H9 (cell line): Measurements from ENCODE around the gene CXorf65. TPM values are rescaled to one million over a fixed set of nuclear protein-coding genes. Genes with fewer than 3 reads are reported as not detected.

Experiments
- DNase-seq: peaks from one replicate; pipeline ENCODE4 v3.0.0-alpha.2; 2017
- H2AFZ ChIP-seq: one replicate; pipeline ENCODE4 v1.6.1; 2013; ENCODE audit warnings: mild to moderate bottlenecking, low read length, control low read depth, moderate library complexity
- H2AK5ac ChIP-seq: 2 replicates; pipeline ENCODE4 v1.6.1; 2013; ENCODE audit warnings: low read length, control low read depth, mixed read lengths; ENCODE audit not compliant: insufficient read length
- H2BK120ac ChIP-seq: one replicate; pipeline ENCODE4 v1.6.1; 2013; ENCODE audit warnings: low read depth, mild to moderate bottlenecking, low read length, control low read depth, inconsistent platforms; ENCODE audit not compliant: poor library complexity, severe bottlenecking
- H2BK12ac ChIP-seq: 2 replicates; pipeline ENCODE4 v1.6.1; 2013; ENCODE audit warnings: low read length, control low read depth, mixed read lengths, low read depth; ENCODE audit not compliant: insufficient read length
- H2BK15ac ChIP-seq: 2 replicates; pipeline ENCODE4 v1.6.1; 2013; ENCODE audit warnings: low read depth, low read length, control low read depth
- H2BK20ac ChIP-seq: one replicate; pipeline ENCODE4 v1.6.1; 2013; ENCODE audit warnings: low read depth, mild to moderate bottlenecking, low read length, control low read depth, inconsistent platforms; ENCODE audit not compliant: poor library complexity, severe bottlenecking
- H2BK5ac ChIP-seq: 2 replicates; pipeline ENCODE4 v1.6.1; 2013; ENCODE audit warnings: low read length, control low read depth, mixed read lengths; ENCODE audit not compliant: insufficient read length
- H3K14ac ChIP-seq: 2 replicates; pipeline ENCODE4 v1.6.1; 2013; ENCODE audit warnings: low read length, control low read depth; ENCODE audit not compliant: insufficient read depth
- H3K18ac ChIP-seq: 2 replicates; pipeline ENCODE4 v1.6.1; 2013; ENCODE audit warnings: low read depth, mild to moderate bottlenecking, mixed read lengths, low read length, control low read depth; ENCODE audit not compliant: insufficient read length
- H3K23ac ChIP-seq: 2 replicates; pipeline ENCODE4 v1.6.1; 2013; ENCODE audit warnings: low read length, control low read depth, mixed read lengths, low read depth; ENCODE audit not compliant: insufficient read length
- H3K23me2 ChIP-seq: 2 replicates; pipeline ENCODE4 v1.6.1; 2013; ENCODE audit warnings: low read depth, mild to moderate bottlenecking, mixed read lengths, low read length, control low read depth; ENCODE audit not compliant: insufficient read length, poor library complexity, severe bottlenecking
- H3K27ac ChIP-seq: 2 replicates; pipeline ENCODE4 v1.5.1; 2013; ENCODE audit warnings: low read length, control low read depth, mixed read lengths, low read depth; ENCODE audit not compliant: insufficient read length
- H3K27me3 ChIP-seq: 2 replicates; pipeline ENCODE4 v1.6.1; 2013; ENCODE audit warnings: low read length, control low read depth, inconsistent platforms; ENCODE audit not compliant: insufficient read depth
- H3K4ac ChIP-seq: 2 replicates; pipeline ENCODE4 v1.6.1; 2013; ENCODE audit warnings: low read depth, mild to moderate bottlenecking, control low read depth, inconsistent platforms, low read length, moderate library complexity
- H3K4me1 ChIP-seq: 2 replicates; pipeline ENCODE4 v1.6.1; 2013; ENCODE audit warnings: low read length, control low read depth, inconsistent platforms; ENCODE audit not compliant: insufficient read depth
- H3K4me2 ChIP-seq: 2 replicates; pipeline ENCODE4 v1.6.1; 2013; ENCODE audit warnings: low read length, control low read depth, mixed read lengths; ENCODE audit not compliant: insufficient read length, insufficient read depth
- H3K56ac ChIP-seq: 2 replicates; pipeline ENCODE4 v1.6.1; 2013; ENCODE audit warnings: low read depth, mild to moderate bottlenecking, mixed read lengths, low read length, control low read depth; ENCODE audit not compliant: insufficient read length
- H3K79me1 ChIP-seq: 2 replicates; pipeline ENCODE4 v1.6.1; 2013; ENCODE audit warnings: low read depth, mild to moderate bottlenecking, moderate library complexity, low read length, control low read depth, inconsistent platforms; ENCODE audit not compliant: insufficient read depth, poor library complexity, severe bottlenecking
- H3K79me2 ChIP-seq: 2 replicates; pipeline ENCODE4 v1.6.1; 2013; ENCODE audit warnings: low read length, control low read depth, inconsistent platforms; ENCODE audit not compliant: insufficient read depth
- H3K9ac ChIP-seq: 2 replicates; pipeline ENCODE4 v1.6.1; 2013; ENCODE audit warnings: low read length, control low read depth, mixed read lengths; ENCODE audit not compliant: insufficient read length; ENCODE audit errors: extremely low read depth
- H3K9me3 ChIP-seq: one replicate; pipeline ENCODE4 v1.6.1; 2013; ENCODE audit warnings: low read depth, low read length, inconsistent platforms; ENCODE audit not compliant: control insufficient read depth
- H3T11ph ChIP-seq: one replicate; pipeline ENCODE4 v1.6.1; 2013; ENCODE audit warnings: mild to moderate bottlenecking, low read length, control low read depth, inconsistent platforms
- H4K20me1 ChIP-seq: one replicate; pipeline ENCODE4 v1.6.1; 2013; ENCODE audit not compliant: control insufficient read depth, insufficient read length, insufficient read depth
- H4K5ac ChIP-seq: 2 replicates; pipeline ENCODE4 v1.6.1; 2013; ENCODE audit warnings: low read depth, mild to moderate bottlenecking, mixed read lengths, low read length, control low read depth; ENCODE audit not compliant: insufficient read length
- H4K8ac ChIP-seq: replicated peaks from 2 replicates; pipeline ENCODE4 v1.6.1; 2013; ENCODE audit warnings: low read length, control low read depth, mixed read lengths, low read depth; ENCODE audit not compliant: insufficient read length
- H4K91ac ChIP-seq: 2 replicates; pipeline ENCODE4 v1.6.1; 2013; ENCODE audit warnings: low read depth, mild to moderate bottlenecking, moderate library complexity, mixed read lengths, low read length, control low read depth; ENCODE audit not compliant: insufficient read length
- H3K27ac Mint-ChIP-seq, 3 experiments: 2 replicates in 2 of 3; 3 replicates in 1 of 3; pipeline ENCODE4 v1.8.0; 2020 to 2021; ENCODE audit warnings: mixed read lengths in 3 of 3, mild to moderate bottlenecking in 1 of 3, moderate library complexity in 1 of 3
- H3K27me3 Mint-ChIP-seq: 2 replicates; pipeline ENCODE4 v1.8.0; 2021; ENCODE audit warnings: low read depth, mild to moderate bottlenecking, moderate library complexity, mixed read lengths
- H3K36me3 Mint-ChIP-seq, 3 experiments: 2 replicates in 2 of 3; 3 replicates in 1 of 3; pipeline ENCODE4 v1.8.0; 2020 to 2021; ENCODE audit warnings: low read depth in 3 of 3, mixed read lengths in 3 of 3; ENCODE audit not compliant: insufficient read depth in 1 of 3
- H3K4me1 Mint-ChIP-seq, 2 experiments: 2 replicates each; pipeline ENCODE4 v1.8.0; 2020; ENCODE audit warnings: mixed read lengths in 2 of 2
- H3K4me3 Mint-ChIP-seq, 2 experiments: 2 replicates in 1 of 2; 3 replicates in 1 of 2; pipeline ENCODE4 v1.8.0; 2020 to 2021; ENCODE audit warnings: mild to moderate bottlenecking in 2 of 2, mixed read lengths in 2 of 2, moderate library complexity in 1 of 2
- H3K9me3 Mint-ChIP-seq, 2 experiments: 2 replicates in 1 of 2; 3 replicates in 1 of 2; pipeline ENCODE4 v1.8.0; 2020; ENCODE audit warnings: mild to moderate bottlenecking in 2 of 2, mixed read lengths in 2 of 2, moderate library complexity in 1 of 2
- WGBS: extraction: QIAGEN DNeasy Blood & Tissue Kit; methylation state at CpG from one replicate; pipeline ENCODE4 v1.1.7; 2013; ENCODE audit warnings: missing lambda C conversion rate, low lambda C conversion rate, mixed read lengths; ENCODE audit not compliant: insufficient read length; ENCODE audit errors: extremely low coverage; 5-methylcytosine and 5-hydroxymethylcytosine counted together
- total RNA-seq: library from RNA; stranded (reverse); gene quantifications from 2 replicates; pipeline ENCODE4 v1.2.1, GENCODE V29; 2021
- TF ChIP-seq, protein P1 (sequence below): fragments of 200-600 bp; sonication (generic); conservative IDR thresholded peaks from 3 replicates; pipeline ENCODE4 v1.8.0; 2021; ENCODE audit warnings: antibody characterized with exemption, mild to moderate bottlenecking

The CXorf65 gene
- total RNA-seq, 1 experiment from 2014 or later: not detected

DNA sequence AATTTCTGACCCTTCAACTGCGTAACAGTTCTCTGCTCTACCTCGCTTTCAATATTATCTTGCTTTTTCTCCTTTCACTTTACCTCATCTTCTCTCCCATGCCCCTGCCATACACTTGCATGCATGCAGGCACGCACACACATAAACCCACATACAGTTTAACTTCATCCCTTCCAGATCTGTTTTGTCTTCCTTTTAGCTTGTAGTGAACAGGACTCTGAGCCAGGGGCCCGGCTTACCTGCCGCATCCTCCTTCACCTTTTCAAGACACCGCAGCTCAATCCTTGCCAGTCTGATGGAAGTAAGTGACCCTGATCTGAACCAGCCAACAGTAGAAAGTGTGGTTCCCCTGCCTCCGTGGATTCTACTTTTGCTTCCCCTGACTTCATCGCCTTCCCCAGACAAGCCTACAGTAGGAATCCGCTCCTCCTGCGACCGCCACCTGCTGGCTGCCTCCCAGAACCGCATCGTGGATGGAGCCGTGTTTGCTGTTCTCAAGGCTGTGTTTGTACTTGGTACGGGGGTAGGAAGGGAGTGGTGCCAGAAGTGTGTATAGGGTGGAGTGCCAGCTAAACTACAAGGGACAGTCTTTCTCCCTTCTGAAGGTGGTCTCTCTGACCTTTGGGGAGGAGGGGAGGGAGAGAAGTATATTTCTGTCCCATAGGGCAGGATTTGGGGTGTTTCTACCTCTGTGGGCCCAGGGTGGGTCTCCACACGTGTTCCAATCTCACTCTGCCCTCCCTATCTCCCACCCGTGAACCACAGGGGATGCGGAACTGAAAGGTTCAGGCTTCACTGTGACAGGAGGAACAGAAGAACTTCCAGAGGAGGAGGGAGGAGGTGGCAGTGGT lies 22.6 kb upstream of the CXorf65 start:
- peaks cover 58 to 87% (median 73%) of the 10 kb centered on the region in 3 experiments for H3K36me3 Mint-ChIP-seq
- no peak overlapping the region for H2AFZ ChIP-seq

More for the DNA sequence above, 22.6 kb upstream of the CXorf65 start:
- no peak overlapping the region for H4K5ac ChIP-seq
- H3K9me3 ChIP-seq: peaks cover 47% of the 10 kb centered on the region
- no peak overlapping the region for H2BK120ac ChIP-seq
- TF ChIP-seq, protein P1, sequence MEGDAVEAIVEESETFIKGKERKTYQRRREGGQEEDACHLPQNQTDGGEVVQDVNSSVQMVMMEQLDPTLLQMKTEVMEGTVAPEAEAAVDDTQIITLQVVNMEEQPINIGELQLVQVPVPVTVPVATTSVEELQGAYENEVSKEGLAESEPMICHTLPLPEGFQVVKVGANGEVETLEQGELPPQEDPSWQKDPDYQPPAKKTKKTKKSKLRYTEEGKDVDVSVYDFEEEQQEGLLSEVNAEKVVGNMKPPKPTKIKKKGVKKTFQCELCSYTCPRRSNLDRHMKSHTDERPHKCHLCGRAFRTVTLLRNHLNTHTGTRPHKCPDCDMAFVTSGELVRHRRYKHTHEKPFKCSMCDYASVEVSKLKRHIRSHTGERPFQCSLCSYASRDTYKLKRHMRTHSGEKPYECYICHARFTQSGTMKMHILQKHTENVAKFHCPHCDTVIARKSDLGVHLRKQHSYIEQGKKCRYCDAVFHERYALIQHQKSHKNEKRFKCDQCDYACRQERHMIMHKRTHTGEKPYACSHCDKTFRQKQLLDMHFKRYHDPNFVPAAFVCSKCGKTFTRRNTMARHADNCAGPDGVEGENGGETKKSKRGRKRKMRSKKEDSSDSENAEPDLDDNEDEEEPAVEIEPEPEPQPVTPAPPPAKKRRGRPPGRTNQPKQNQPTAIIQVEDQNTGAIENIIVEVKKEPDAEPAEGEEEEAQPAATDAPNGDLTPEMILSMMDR: peak; percentile 74
- no peaks in the 10 kb centered on the region for H3K79me1 ChIP-seq
- H3K23ac ChIP-seq: no peak overlapping the region
- peak overlapping the region in 2 of 3 experiments; percentile 15 to 41; a peak in 2 of 7 replicates for H3K27ac Mint-ChIP-seq
- no peaks in the 10 kb centered on the region for H3K4me1 ChIP-seq
- H4K20me1 ChIP-seq: no peaks in the 10 kb centered on the region
- no peaks in the 10 kb centered on the region for H3K79me2 ChIP-seq
- H3K27me3 Mint-ChIP-seq: peaks cover 2% of the 10 kb centered on the region
- no peak overlapping the region for H2BK5ac ChIP-seq
- no peak overlapping the region for H4K91ac ChIP-seq
- H2AK5ac ChIP-seq: no peak overlapping the region
- H3K4me1 Mint-ChIP-seq: 0 out of 4 replicates have a peak, but pooled peaks cover 0 to 5% of the 10 kb centered on the region in 2 experiments
- no peak overlapping the region for H3K18ac ChIP-seq
- WGBS: no CpG with 5 or more reads among the region's 18 CpGs
- H3K9ac ChIP-seq: no peak overlapping the region
- no peak overlapping the region for H2BK12ac ChIP-seq
- H3K27me3 ChIP-seq: no peaks in the 10 kb centered on the region
- H4K8ac ChIP-seq: no peak overlapping the region
- no peak overlapping the region for H3K56ac ChIP-seq
- H3K9me3 Mint-ChIP-seq: peaks cover 67 to 74% of the 10 kb centered on the region in 2 experiments
- no peak overlapping the region for H2BK20ac ChIP-seq
- H2BK15ac ChIP-seq: no peak overlapping the region
- no peak overlapping the region for H3K14ac ChIP-seq
- H3K4me3 Mint-ChIP-seq: 0 out of 5 replicates have a peak overlapping the region, but pooled peaks of 1 of the 2 experiments have one; percentile 13
- no peak overlapping the region for H3T11ph ChIP-seq
- H3K27ac ChIP-seq: no peak overlapping the region
- DNase-seq: peak; percentile 57
- no peaks in the 10 kb centered on the region for H3K23me2 ChIP-seq
- H3K4ac ChIP-seq: no peak overlapping the region
- no peak overlapping the region for H3K4me2 ChIP-seq
